Thyroid gland (tissue), 4 donors: ENCODE measurements around the gene FBXL7. TPM values are rescaled to one million over a fixed set of nuclear protein-coding genes. Genes with fewer than 3 reads are reported as not detected.

ENCODE experiments used
- DNase-seq, 2 donors: peaks; one replicate each; pipeline ENCODE4 v3.0.0-alpha.2; 2019
- H3K27ac ChIP-seq, 3 donors: fragments of 200-600 bp; sonication (generic); 1 replicate in 2 of 3; 2 replicates in 1 of 3; pipeline ENCODE4 v1.5.1; 2016 to 2019; ENCODE audit warnings: mild to moderate bottlenecking in 1 of 3, moderate library complexity in 1 of 3
- H3K27me3 ChIP-seq: fragments of 200-600 bp; sonication (generic); one replicate; pipeline ENCODE4 v1.5.1; 2019
- H3K36me3 ChIP-seq, 2 donors: fragments of 200-600 bp; sonication (generic); one replicate each; pipeline ENCODE4 v1.5.1; 2016 to 2019
- H3K4me1 ChIP-seq, 2 donors: fragments of 200-600 bp; sonication (generic); one replicate each; pipeline ENCODE4 v1.5.1; 2017 to 2019
- H3K4me3 ChIP-seq, 3 donors: fragments of 200-600 bp; sonication (generic); replicated peaks in 1 of 3; 1 replicate in 2 of 3; 2 replicates in 1 of 3; pipeline ENCODE4 v1.5.1; 2016; ENCODE audit warnings: mild to moderate bottlenecking in 1 of 3
- H3K9me3 ChIP-seq: fragments of 200-600 bp; sonication (generic); one replicate; pipeline ENCODE4 v1.5.1; 2017
- CTCF ChIP-seq, 6 experiments: fragments of 200-600 bp in 3 of 6; fragments of 450-650 bp in 3 of 6; sonication (generic) in 3 of 6; IDR thresholded peaks; one replicate each; pipeline ENCODE4 v1.5.1; 2016 to 2019; ENCODE audit warnings: antibody characterized with exemption in 6 of 6, mild to moderate bottlenecking in 2 of 6, inconsistent platforms in 1 of 6, moderate library complexity in 1 of 6
- POLR2A ChIP-seq, 2 donors: fragments of 450-650 bp; IDR thresholded peaks; one replicate each; pipeline ENCODE4 v1.6.1; 2017; ENCODE audit warnings: antibody characterized with exemption in 2 of 2, mild to moderate bottlenecking in 2 of 2, moderate library complexity in 1 of 2
- WGBS, 2 donors: methylation state at CpG; one replicate each; pipeline ENCODE4 v1.1.5; 2017; 5-methylcytosine and 5-hydroxymethylcytosine counted together
- intact Hi-C: fragments of 100-400 bp; cut with DNase I; formaldehyde crosslinking; loops from one replicate; pipeline ENCODE4 v1.15.1; 2023
- total RNA-seq, 4 donors: library from RNA; depleted of rRNA; stranded (reverse); fragments of >200 nt; gene quantifications; one replicate each; pipeline ENCODE4 v1.2.3, GENCODE V29; 2016

The FBXL7 gene
- total RNA-seq, 4 donors from 2014 or later: 6.4 to 11.8 (median 9.2) TPM

GRCh38 chr5:15518786-15519185, 18.8 kb downstream of the FBXL7 start:
- no peaks in the 10 kb centered on the region for H3K27me3 ChIP-seq
- no peaks in the 10 kb centered on the region for H3K9me3 ChIP-seq
- H3K36me3 ChIP-seq: no peaks in the 10 kb centered on the region
- intact Hi-C loops: no loop called here
- TF ChIP-seq CTCF (IDR thresholded peaks at IDR 0.05) (no peak), POLR2A (IDR thresholded peaks at IDR 0.05) (no peak)
- H3K27ac ChIP-seq: no peak overlapping the region
- H3K4me1 ChIP-seq: no peaks in the 10 kb centered on the region
- DNase-seq: no peak
- 78 to 91% methylated on average over 9 of the region's 9 CpGs for WGBS, 2 donors
- H3K4me3 ChIP-seq: no peak overlapping the region

- no peaks in the 10 kb centered on the region for H3K36me3 ChIP-seq
- H3K4me3 ChIP-seq: no peak overlapping the region
- 84 to 87% methylated on average over 5 of the region's 5 CpGs for WGBS, 2 donors
- no peaks in the 10 kb centered on the region for H3K4me1 ChIP-seq
- no peaks in the 10 kb centered on the region for H3K9me3 ChIP-seq
- intact Hi-C loops: no loop called here
- H3K27me3 ChIP-seq: no peaks in the 10 kb centered on the region
- no peak for TF ChIP-seq CTCF (IDR thresholded peaks at IDR 0.05)
- DNase-seq: no peak
- no peak overlapping the region for H3K27ac ChIP-seq
Observed at GRCh38 chr5:15520856-15521255, 20.9 kb downstream of the FBXL7 start.

GRCh38 chr5:15521381-15522186, 21.6 kb downstream of the FBXL7 start:
- no peaks in the 10 kb centered on the region for H3K4me1 ChIP-seq
- no peak for DNase-seq
- no peaks in the 10 kb centered on the region for H3K36me3 ChIP-seq
- intact Hi-C loops: no loop called here
- 65 to 70% methylated on average over 8 of the region's 8 CpGs for WGBS, 2 donors
- no peaks in the 10 kb centered on the region for H3K9me3 ChIP-seq
- H3K27ac ChIP-seq: no peak overlapping the region
- no peaks in the 10 kb centered on the region for H3K27me3 ChIP-seq
- TF ChIP-seq CTCF (IDR thresholded peaks at IDR 0.05) (no peak), POLR2A (IDR thresholded peaks at IDR 0.05) (no peak)
- H3K4me3 ChIP-seq: no peak overlapping the region

GRCh38 chr5:15522187-15522520, 22.2 kb downstream of the FBXL7 start:
- intact Hi-C loops: no loop called here
- no peaks in the 10 kb centered on the region for H3K4me1 ChIP-seq
- no peak for DNase-seq
- H3K4me3 ChIP-seq: no peak overlapping the region
- no peak for TF ChIP-seq POLR2A (IDR thresholded peaks at IDR 0.05)
- TF ChIP-seq CTCF (IDR thresholded peaks at IDR 0.05): no peak
- H3K27ac ChIP-seq: no peak overlapping the region
- H3K36me3 ChIP-seq: no peaks in the 10 kb centered on the region
- 69 to 72% methylated on average over 3 of the region's 3 CpGs for WGBS, 2 donors
- no peaks in the 10 kb centered on the region for H3K9me3 ChIP-seq
- no peaks in the 10 kb centered on the region for H3K27me3 ChIP-seq

- H3K27me3 ChIP-seq: no peaks in the 10 kb centered on the region
- no peak for TF ChIP-seq CTCF (IDR thresholded peaks at IDR 0.05)
- TF ChIP-seq POLR2A (IDR thresholded peaks at IDR 0.05): no peak
- H3K27ac ChIP-seq: no peak overlapping the region
- H3K9me3 ChIP-seq: no peaks in the 10 kb centered on the region
- DNase-seq: no peak
- no peaks in the 10 kb centered on the region for H3K36me3 ChIP-seq
- no peak overlapping the region for H3K4me3 ChIP-seq
- H3K4me1 ChIP-seq: no peaks in the 10 kb centered on the region
- 93% methylated on average over 2 of the region's 2 CpGs for WGBS, 2 donors
- intact Hi-C loops: no loop called here
Observed at GRCh38 chr5:15524712-15525111, 24.7 kb downstream of the FBXL7 start.
